IPS DF 4.7 (cell line): ENCODE measurements around the gene RAB37.

Experiments used
- DNase-seq: peaks from one replicate; pipeline ENCODE4 v3.0.0-alpha.2; 2013; ENCODE audit warnings: low spot score; ENCODE audit errors: extremely low read depth

The RAB37 gene

GRCh38 chr17:74736513-74737298, at the start of gene RAB37:
TSS of gene RAB37 (plus strand) at chr17:74737256. CDS start at chr17:74737273, 17 bp downstream.
- no peak for DNase-seq

- no peak for DNase-seq
Observed at GRCh38 chr17:74687886-74688285, 49.2 kb upstream of the RAB37 start.

- DNase-seq: no peak
Observed at GRCh38 chr17:74690409-74690825, 46.6 kb upstream of the RAB37 start.

- DNase-seq: no peak
Observed at GRCh38 chr17:74691151-74691550, 45.9 kb upstream of the RAB37 start.

GRCh38 chr17:74694081-74694480, 43.0 kb upstream of the RAB37 start:
- no peak for DNase-seq

GRCh38 chr17:74695629-74696028, 41.4 kb upstream of the RAB37 start:
- DNase-seq: no peak

GRCh38 chr17:74697515-74697914, 39.5 kb upstream of the RAB37 start:
- no peak for DNase-seq

- DNase-seq: no peak
Observed at GRCh38 chr17:74698069-74698468, 39.0 kb upstream of the RAB37 start.

GRCh38 chr17:74699236-74699635, 37.8 kb upstream of the RAB37 start:
- DNase-seq: no peak

GRCh38 chr17:74702116-74702871, 34.8 kb upstream of the RAB37 start:
- no peak for DNase-seq

- DNase-seq: no peak
Observed at GRCh38 chr17:74703311-74703710, 33.7 kb upstream of the RAB37 start.

GRCh38 chr17:74704544-74704943, 32.5 kb upstream of the RAB37 start:
- no peak for DNase-seq

- DNase-seq: no peak
Observed at GRCh38 chr17:74711058-74711824, 25.8 kb upstream of the RAB37 start.

- no peak for DNase-seq
Observed at GRCh38 chr17:74712301-74712700, 24.8 kb upstream of the RAB37 start.

GRCh38 chr17:74712756-74713155, 24.3 kb upstream of the RAB37 start, which contains the start of gene CD300LF:
TSS of gene CD300LF (minus strand) at chr17:74712923. CDS start at chr17:74712866, 57 bp downstream.
- DNase-seq: no peak

- no peak for DNase-seq
Observed at GRCh38 chr17:74713171-74713755, 23.8 kb upstream of the RAB37 start.

GRCh38 chr17:74715144-74715543, 21.9 kb upstream of the RAB37 start:
- no peak for DNase-seq

- DNase-seq: no peak
Observed at GRCh38 chr17:74720506-74720905, 16.6 kb upstream of the RAB37 start.

- no peak for DNase-seq
Observed at GRCh38 chr17:74722782-74723181, 14.3 kb upstream of the RAB37 start.

GRCh38 chr17:74723891-74724290, 13.2 kb upstream of the RAB37 start:
- no peak for DNase-seq

- no peak for DNase-seq
Observed at GRCh38 chr17:74725111-74725510, 11.9 kb upstream of the RAB37 start.
